GM10248 (cell line): ENCODE results near the gene FGF1.

Source experiments
- CTCF ChIA-PET: fragments of 300-600 bp; sonication (Branson Sonifier 250); formaldehyde crosslinking; extraction: SDS; loops from one replicate; lab custom pipeline; 2021; ENCODE audit warnings: antibody characterized with exemption; lab: Yijun Ruan, JAX
- POLR2A ChIA-PET: fragments of 350-650 bp; sonication (Branson Sonifier 250); formaldehyde crosslinking; extraction: SDS; loops from one replicate; lab custom pipeline; 2020; ENCODE audit warnings: antibody characterized with exemption; lab: Yijun Ruan, JAX
- DNase-seq: peaks from one replicate; pipeline ENCODE4 v3.0.0; 2012; ENCODE audit errors: extremely low spot score
- TF ChIP-seq, protein P1 (sequence below): IDR thresholded peaks from 2 replicates; pipeline ENCODE4 v1.5.1; 2012; ENCODE audit warnings: mild to moderate bottlenecking, low read depth; ENCODE audit errors: extremely low read depth, missing control alignments, control extremely low read depth

Gene FGF1

DNA sequence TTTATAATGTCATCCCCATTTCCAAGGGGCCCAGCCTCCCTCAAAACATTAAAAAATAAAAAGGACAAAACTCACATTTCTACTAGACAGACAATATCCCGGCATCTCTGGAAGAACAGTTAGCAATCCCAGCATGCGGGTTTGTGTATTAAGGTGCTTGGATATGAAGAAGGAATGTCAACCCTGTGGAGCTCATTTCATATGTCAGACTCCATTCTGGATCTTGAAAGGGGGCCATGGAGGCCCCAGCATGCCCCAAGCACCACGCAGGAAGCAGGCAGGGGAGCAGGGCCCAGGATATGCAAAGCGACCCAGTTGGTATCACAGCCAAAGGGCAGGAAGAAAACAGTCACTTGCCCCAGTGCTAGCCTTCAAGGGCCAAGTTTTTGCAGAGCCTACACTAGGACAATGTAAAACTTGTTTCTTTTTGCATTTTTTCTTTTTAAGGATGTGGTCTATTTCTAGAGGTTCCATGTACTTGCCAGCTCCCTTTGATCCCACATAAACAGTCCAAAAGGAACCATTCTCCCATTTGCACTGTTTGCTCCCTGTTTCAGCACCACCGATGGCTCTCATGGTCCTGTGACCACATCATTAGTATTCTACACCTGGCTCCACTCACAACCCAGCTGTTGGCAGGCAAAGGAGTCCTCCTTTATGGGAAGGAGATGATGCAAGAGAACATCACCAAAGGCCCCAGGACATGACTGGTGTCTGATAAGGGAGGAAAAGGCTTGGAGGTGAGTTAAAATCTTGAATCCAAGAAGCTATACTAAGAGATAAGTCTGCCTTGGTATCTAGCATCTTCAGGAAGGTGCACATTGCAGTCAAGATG lies 58.3 kb downstream of the FGF1 start:
- no peak for DNase-seq
- TF ChIP-seq, protein P1, sequence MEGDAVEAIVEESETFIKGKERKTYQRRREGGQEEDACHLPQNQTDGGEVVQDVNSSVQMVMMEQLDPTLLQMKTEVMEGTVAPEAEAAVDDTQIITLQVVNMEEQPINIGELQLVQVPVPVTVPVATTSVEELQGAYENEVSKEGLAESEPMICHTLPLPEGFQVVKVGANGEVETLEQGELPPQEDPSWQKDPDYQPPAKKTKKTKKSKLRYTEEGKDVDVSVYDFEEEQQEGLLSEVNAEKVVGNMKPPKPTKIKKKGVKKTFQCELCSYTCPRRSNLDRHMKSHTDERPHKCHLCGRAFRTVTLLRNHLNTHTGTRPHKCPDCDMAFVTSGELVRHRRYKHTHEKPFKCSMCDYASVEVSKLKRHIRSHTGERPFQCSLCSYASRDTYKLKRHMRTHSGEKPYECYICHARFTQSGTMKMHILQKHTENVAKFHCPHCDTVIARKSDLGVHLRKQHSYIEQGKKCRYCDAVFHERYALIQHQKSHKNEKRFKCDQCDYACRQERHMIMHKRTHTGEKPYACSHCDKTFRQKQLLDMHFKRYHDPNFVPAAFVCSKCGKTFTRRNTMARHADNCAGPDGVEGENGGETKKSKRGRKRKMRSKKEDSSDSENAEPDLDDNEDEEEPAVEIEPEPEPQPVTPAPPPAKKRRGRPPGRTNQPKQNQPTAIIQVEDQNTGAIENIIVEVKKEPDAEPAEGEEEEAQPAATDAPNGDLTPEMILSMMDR: no peak
- ChIA-PET POLR2A (no interaction called here), CTCF (interaction anchor here (0.8 to 2.0 kb wide), 5 partner anchors 12 to 253 kb away, joined by 3 to 6 read pairs (median 4); no protein-coding TSS in a partner anchor)

DNA sequence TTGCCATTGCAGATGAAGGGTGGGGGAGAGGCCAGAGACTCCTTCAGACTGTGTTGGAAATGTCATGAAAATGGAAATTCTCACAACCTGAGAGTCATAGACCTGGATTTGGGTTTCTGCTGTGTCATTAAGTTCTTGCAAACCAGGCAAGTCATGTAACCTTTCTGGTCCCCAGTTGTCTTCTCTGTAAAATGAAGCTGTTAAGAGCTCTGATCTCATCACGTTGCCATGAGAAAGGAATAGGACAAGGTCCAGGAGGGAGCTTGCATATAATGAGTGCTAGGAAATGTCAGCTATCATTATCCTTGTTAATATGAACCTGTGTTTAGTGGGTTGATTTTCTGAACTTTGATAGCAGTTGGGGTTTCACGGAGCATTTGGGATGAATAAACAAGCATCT lies 59.1 kb downstream of the FGF1 start:
- ChIA-PET POLR2A (no interaction called here), CTCF (interaction anchor here (0.8 to 2.0 kb wide), 3 partner anchors 12 to 254 kb away, joined by 3 to 6 read pairs (median 5); no protein-coding TSS in a partner anchor)
- DNase-seq: no peak
- TF ChIP-seq, protein P1: no peak

DNA sequence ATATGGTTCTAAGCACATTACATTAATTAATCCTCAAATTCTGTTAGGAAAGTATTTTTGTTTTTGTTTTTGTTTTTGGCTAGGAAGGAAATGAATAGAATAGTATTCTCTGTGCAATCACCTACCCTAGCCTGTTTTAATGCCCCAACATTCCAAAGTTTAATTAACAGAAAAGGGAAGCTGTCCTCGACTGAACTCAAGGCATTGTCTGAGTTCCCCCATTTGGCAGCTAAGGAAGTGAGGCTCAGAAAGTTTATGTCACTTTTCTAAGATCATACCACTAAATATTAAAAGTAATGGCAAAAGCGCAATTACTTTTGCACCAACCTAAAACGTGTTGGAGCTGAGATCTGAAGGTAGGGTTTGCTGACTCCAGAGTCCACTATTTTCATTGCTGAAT lies 59.8 kb downstream of the FGF1 start:
- ChIA-PET POLR2A (no interaction called here), CTCF (interaction anchor here (2.0 kb wide), 1 partner anchor 255 kb away, joined by 5 read pairs; no protein-coding TSS in a partner anchor)
- TF ChIP-seq, protein P1: no peak
- no peak for DNase-seq

DNA sequence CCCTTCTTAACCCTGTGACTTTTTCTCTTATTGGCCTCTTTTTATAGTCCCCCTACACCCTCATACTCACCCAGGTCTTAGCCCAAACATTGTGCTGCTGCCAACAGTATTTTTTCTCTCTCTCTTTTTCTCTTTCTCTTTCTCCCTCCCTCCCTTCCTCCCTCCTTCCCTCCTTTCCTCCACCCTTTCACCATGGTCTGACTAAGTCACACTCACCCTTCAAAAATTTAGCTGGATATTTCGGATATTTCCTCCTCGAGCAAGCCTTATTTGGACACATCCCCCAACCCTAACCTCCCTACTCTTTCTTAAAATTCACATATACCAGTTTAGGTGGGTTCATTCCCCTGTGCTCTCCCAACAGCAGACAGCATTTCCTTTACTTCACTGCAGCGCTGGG lies 64.7 kb downstream of the FGF1 start:
- ChIA-PET CTCF (no interaction called here), POLR2A (no interaction called here)
- TF ChIP-seq, protein P1: no peak
- DNase-seq: no peak

DNA sequence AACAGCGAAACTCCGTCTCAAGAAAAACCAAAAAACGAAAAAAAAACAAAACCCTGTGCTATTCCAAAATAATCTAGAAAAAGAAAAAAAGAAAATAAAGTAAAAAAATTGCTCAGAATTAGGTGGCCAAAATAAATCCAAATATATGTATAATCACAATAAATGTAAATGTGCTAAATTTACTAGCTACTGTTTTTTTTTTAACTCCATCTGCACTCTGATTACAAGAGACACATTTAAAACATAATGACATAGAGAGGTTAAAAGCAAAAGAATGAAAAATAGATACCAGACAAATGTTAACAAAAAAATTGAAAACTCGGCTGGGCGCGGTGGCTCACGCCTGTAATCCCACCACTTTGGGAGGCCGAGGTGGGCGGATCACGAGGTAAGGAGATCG lies 66.1 kb downstream of the FGF1 start:
- DNase-seq: no peak
- TF ChIP-seq, protein P1: no peak
- POLR2A ChIA-PET: no interaction called here
- CTCF ChIA-PET: no interaction called here

DNA sequence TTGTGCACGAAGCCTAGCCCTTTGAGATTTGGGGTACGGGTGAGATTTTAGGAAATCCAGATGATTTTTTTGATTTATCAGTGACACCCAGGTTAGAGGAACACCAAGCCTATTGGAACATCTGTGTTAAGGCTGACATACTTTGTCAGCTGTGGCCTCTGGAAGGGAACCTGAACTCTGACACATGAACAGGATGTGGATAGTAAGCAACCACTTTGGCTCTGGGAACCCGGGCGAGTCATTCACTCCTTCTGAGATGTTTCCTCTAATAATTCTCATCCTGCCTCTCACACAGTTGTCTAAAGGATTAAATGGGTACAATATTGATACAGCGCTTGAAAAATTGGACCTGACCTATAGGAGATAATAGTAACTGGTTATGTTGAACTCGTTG lies 67.8 kb downstream of the FGF1 start:
- no peak for DNase-seq
- ChIA-PET POLR2A (no interaction called here), CTCF (no interaction called here)
- TF ChIP-seq, protein P1: no peak
